WTC11 (cell line): ENCODE data around the gene NFX1.

Experiments
- CREB1 ChIP-seq: sonication (generic); formaldehyde crosslinking; IDR thresholded peaks from 2 replicates; pipeline ENCODE4 v1.8.0; 2023; ENCODE audit warnings: mild to moderate bottlenecking, missing genetic modification reagents
- CTCF ChIP-seq: fragments of 200-600 bp; IDR thresholded peaks from 2 replicates; pipeline ENCODE4 v1.8.0; 2022; ENCODE audit warnings: antibody characterized with exemption
- E2F4 ChIP-seq: sonication (generic); formaldehyde crosslinking; IDR thresholded peaks from 2 replicates; pipeline ENCODE4 v1.8.1; 2022; ENCODE audit warnings: low read depth, mild to moderate bottlenecking, moderate library complexity, missing genetic modification reagents, borderline replicate concordance

- TF ChIP-seq CTCF (no peak), CREB1 (no peak), E2F4 (CRISPR knock-in tag) (no peak)
Observed at GRCh38 chr9:33300546-33300945, 10.2 kb downstream of the NFX1 start.
